Lung (tissue), 12 donors: ENCODE data around the gene SZT2. TPM values are rescaled to one million over a fixed set of nuclear protein-coding genes. Genes with fewer than 3 reads are reported as not detected.

Source experiments
- ATAC-seq: fragments of 200-7000 bp; cut with Tn5 transposase; one replicate; pipeline ENCODE4 v1.9.1; 2020; ENCODE audit warnings: moderate number of reproducible peaks; ENCODE audit not compliant: insufficient read depth, low FRiP score
- DNase-seq, 3 donors: peaks; one replicate each; pipeline ENCODE4 v3.0.0-alpha.2; 2013 to 2017
- H3K27ac ChIP-seq, 2 donors: one replicate each; pipeline ENCODE4 v1.5.1; 2013; ENCODE audit warnings: mild to moderate bottlenecking in 2 of 2, moderate library complexity in 2 of 2, control low read depth in 1 of 2, inconsistent platforms in 1 of 2, low read depth in 1 of 2, low read length in 1 of 2
- H3K27me3 ChIP-seq, 3 donors: one replicate each; pipeline ENCODE4 v1.5.1; 2013; ENCODE audit warnings: low read length in 2 of 3; ENCODE audit not compliant: control insufficient read depth in 3 of 3, insufficient read depth in 3 of 3
- H3K36me3 ChIP-seq, 4 donors: one replicate each; pipeline ENCODE4 v1.5.1; 2013; ENCODE audit warnings: low read length in 4 of 4, mild to moderate bottlenecking in 1 of 4, moderate library complexity in 1 of 4; ENCODE audit not compliant: control insufficient read depth in 4 of 4, insufficient read depth in 4 of 4
- H3K4me1 ChIP-seq, 5 donors: one replicate each; pipeline ENCODE4 v1.5.1; 2013; ENCODE audit warnings: low read length in 5 of 5, mild to moderate bottlenecking in 2 of 5, moderate library complexity in 1 of 5; ENCODE audit not compliant: control insufficient read depth in 5 of 5, insufficient read depth in 5 of 5
- H3K4me3 ChIP-seq: one replicate; pipeline ENCODE4 v1.5.1; 2013; ENCODE audit warnings: mild to moderate bottlenecking, control low read depth, moderate library complexity
- H3K9ac ChIP-seq, 2 donors: one replicate each; pipeline ENCODE4 v1.5.1; 2013; ENCODE audit warnings: low read length in 2 of 2, control low read depth in 1 of 2; ENCODE audit not compliant: insufficient read depth in 1 of 2
- H3K9me3 ChIP-seq, 4 donors: one replicate each; pipeline ENCODE4 v1.5.1; 2013; ENCODE audit warnings: low read length in 3 of 4, mild to moderate bottlenecking in 1 of 4, moderate library complexity in 1 of 4; ENCODE audit not compliant: control insufficient read depth in 4 of 4, insufficient read depth in 3 of 4
- CTCF ChIP-seq: IDR thresholded peaks from 2 replicates; pipeline ENCODE4 v1.5.1; 2012; ENCODE audit warnings: mild to moderate bottlenecking; ENCODE audit errors: control extremely low read depth, extremely low read depth
- WGBS, 2 donors: extraction: QIAGEN DNeasy Blood & Tissue Kit; methylation state at CpG; one replicate each; pipeline ENCODE4 v1.1.7; 2013; 5-methylcytosine and 5-hydroxymethylcytosine counted together
- polyA plus RNA-seq, 2 donors: library from polyadenylated mRNA; stranded (reverse); fragments of 200-250 nt; gene quantifications; one replicate each; pipeline ENCODE4 v1.2.1, GENCODE V29; 2013
- total RNA-seq, 2 donors: library from RNA; depleted of rRNA in 1 of 2; stranded (reverse); fragments of >200 nt in 1 of 2; gene quantifications; one replicate each; pipeline ENCODE4 v1.2.1, GENCODE V29; 2014 to 2021
- donor health status: control.
- donor health status: control.
- donor health status: Bipolar disorder and iron deficiency.
- donor health status: healthy.
- donor health status: DM: yes; HTN: yes; CAD: no.

Gene SZT2
- total and polyA plus RNA-seq, 4 donors, result 15.2 to 71.5 (median 40.2) TPM

GRCh38 chr1:43365678-43366077, 24.0 kb upstream of the SZT2 start:
- ATAC-seq, result no peak
- no peak for TF ChIP-seq CTCF
- DNase-seq, result no peak
- peak overlapping the region in 1 of 2 donors; percentile 98 for H3K27ac ChIP-seq
- peaks cover 11 to 37% (median 27%) of the 10 kb centered on the region in 4 donors for H3K36me3 ChIP-seq
- no peaks in the 10 kb centered on the region for H3K27me3 ChIP-seq
- H3K4me1 ChIP-seq, result peaks cover 3 to 25% (median 10%) of the 10 kb centered on the region in 5 donors
- no peak overlapping the region for H3K4me3 ChIP-seq
- no peaks in the 10 kb centered on the region for H3K9me3 ChIP-seq
- WGBS, 2 donors, result 72 to 88% methylated on average over 2 of the region's 2 CpGs
- no peak overlapping the region for H3K9ac ChIP-seq

GRCh38 chr1:43366179-43366578, 23.5 kb upstream of the SZT2 start:
- 56 to 72% methylated on average over 11 of the region's 11 CpGs for WGBS, 2 donors

GRCh38 chr1:43366601-43367025, 23.1 kb upstream of the SZT2 start:
- no peak for ATAC-seq
- Histone ChIP-seq H3K9me3 (no peaks in the 10 kb centered on the region), H3K4me3 (peak overlapping the region; percentile 88), H3K9ac (peak overlapping the region in 1 of 2 donors; percentile 58), H3K27ac (peak overlapping the region in 1 of 2 donors; percentile 98), H3K27me3 (no peaks in the 10 kb centered on the region), H3K4me1 (peaks cover 3 to 20% (median 10%) of the 10 kb centered on the region in 5 donors), H3K36me3 (peaks cover 11 to 31% (median 24%) of the 10 kb centered on the region in 4 donors)
- 22 to 38% methylated on average over 5 of the region's 5 CpGs for WGBS, 2 donors
- TF ChIP-seq CTCF, result no peak
- DNase-seq, result no peak

More at GRCh38 chr1:43366179-43366578, 23.5 kb upstream of the SZT2 start:
- Histone ChIP-seq H3K36me3 (peaks cover 11 to 35% (median 26%) of the 10 kb centered on the region in 4 donors), H3K4me1 (peaks cover 3 to 20% (median 10%) of the 10 kb centered on the region in 5 donors), H3K9me3 (no peaks in the 10 kb centered on the region), H3K27ac (peak overlapping the region in 1 of 2 donors; percentile 98), H3K9ac (no peak overlapping the region), H3K4me3 (peak overlapping the region; percentile 33), H3K27me3 (no peaks in the 10 kb centered on the region)
- TF ChIP-seq CTCF, result no peak
- ATAC-seq (no peak), DNase-seq (no peak)
